Measurements from ENCODE around the gene RASGEF1C.
"Not testable (repeated sequence)": the region's sequence is repeated elsewhere in the genome, so short reads cannot be mapped to it uniquely, and the experiment has no call there.

RASGEF1C gene

DNA sequence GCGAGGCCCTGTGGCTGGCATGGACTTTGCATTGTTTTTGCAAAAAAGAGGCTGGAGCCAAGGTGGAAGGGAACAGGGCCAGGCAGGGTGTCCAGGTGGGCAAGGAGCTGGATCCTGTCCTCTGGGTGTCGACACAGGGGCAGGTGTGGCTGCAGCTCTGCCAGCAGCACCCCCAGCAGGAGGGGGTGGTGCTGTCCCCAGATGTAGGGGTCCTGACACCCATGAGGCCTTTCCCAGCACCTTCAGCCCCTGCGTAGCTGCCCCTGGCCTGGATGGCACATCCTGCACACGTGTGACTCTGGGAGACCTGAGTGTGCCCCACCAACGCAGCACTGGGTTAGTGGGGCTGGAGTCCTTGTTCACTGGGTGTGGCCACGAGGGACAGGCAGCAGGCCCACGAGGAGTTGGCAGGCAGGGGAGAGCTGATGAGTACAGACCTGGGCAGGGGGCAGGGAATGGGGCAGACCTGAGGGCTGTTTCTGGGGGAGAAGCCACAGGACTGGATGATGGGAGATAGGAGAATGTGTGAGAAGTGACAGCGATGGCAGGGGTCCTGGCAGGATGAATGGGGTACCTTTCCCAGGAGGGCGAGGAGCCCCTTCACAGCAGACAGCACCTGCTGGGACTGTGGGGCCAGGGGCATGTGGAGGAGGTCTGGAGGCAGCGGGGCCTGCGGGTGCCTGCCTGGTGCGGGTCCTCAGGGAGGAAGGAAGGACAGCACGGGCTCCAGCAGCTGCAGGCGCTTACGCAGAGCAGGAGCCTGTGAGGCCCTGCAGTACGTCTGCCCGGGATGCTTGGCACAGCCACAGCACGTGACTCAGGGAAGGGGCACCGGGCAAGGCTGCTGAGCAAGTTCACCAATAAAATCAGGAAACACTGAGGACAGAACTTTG lies 3.6 kb upstream of the RASGEF1C start:
- H3K4me2 ChIP-seq (ENCODE audit: low read length): no peak overlapping the region

DNA sequence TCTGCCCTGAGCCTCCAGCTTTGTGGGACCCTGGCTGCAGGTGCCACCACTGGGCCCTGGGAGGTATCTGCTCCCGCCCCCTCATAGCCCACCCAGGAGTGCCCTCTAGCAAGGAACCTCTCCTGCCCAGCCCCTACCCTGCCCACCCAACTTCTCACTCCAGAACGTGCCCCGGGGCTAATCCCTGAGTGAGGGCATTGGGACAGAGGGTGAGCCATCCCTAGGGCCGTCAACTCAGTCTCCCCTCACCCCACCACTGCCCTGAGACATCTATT lies 2.7 kb upstream of the RASGEF1C start:
- no peaks in the 10 kb centered on the region for H3K79me2 ChIP-seq (ENCODE audit: low read length)
- H3K9me3 ChIP-seq (ENCODE audit: insufficient read depth, low read length): no peaks in the 10 kb centered on the region
- H3K27ac ChIP-seq (ENCODE audit: low read length): no peak overlapping the region
- TF ChIP-seq, protein P1, sequence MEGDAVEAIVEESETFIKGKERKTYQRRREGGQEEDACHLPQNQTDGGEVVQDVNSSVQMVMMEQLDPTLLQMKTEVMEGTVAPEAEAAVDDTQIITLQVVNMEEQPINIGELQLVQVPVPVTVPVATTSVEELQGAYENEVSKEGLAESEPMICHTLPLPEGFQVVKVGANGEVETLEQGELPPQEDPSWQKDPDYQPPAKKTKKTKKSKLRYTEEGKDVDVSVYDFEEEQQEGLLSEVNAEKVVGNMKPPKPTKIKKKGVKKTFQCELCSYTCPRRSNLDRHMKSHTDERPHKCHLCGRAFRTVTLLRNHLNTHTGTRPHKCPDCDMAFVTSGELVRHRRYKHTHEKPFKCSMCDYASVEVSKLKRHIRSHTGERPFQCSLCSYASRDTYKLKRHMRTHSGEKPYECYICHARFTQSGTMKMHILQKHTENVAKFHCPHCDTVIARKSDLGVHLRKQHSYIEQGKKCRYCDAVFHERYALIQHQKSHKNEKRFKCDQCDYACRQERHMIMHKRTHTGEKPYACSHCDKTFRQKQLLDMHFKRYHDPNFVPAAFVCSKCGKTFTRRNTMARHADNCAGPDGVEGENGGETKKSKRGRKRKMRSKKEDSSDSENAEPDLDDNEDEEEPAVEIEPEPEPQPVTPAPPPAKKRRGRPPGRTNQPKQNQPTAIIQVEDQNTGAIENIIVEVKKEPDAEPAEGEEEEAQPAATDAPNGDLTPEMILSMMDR (IDR thresholded peaks at IDR 0.05; ENCODE audit: low read depth, low read length): no peak
- TF ChIP-seq EZH2phosphoT487 (IDR thresholded peaks at IDR 0.05; ENCODE audit: low read depth): no peak
- H3K9ac ChIP-seq (ENCODE audit: low read length): no peak overlapping the region
- no peaks in the 10 kb centered on the region for H4K20me1 ChIP-seq (ENCODE audit: insufficient read depth, low read length)
- no peak overlapping the region for H3K4me3 ChIP-seq (ENCODE audit: low read length)
- H3K36me3 ChIP-seq (replicated peaks; ENCODE audit: low read depth, low read length): no peaks in the 10 kb centered on the region
- no peak overlapping the region for H3K4me2 ChIP-seq (ENCODE audit: low read length)
- H2AFZ ChIP-seq (ENCODE audit: low read depth, low read length): no peak overlapping the region
- no peaks in the 10 kb centered on the region for H3K27me3 ChIP-seq (ENCODE audit: low read depth, low read length)
- H3K4me1 ChIP-seq (ENCODE audit: low read length): no peaks in the 10 kb centered on the region

More for the DNA sequence above, 3.6 kb upstream of the RASGEF1C start:
- Histone ChIP-seq H4K20me1 (ENCODE audit: insufficient read depth, low read length) (no peaks in the 10 kb centered on the region), H3K79me2 (ENCODE audit: low read length) (no peaks in the 10 kb centered on the region), H2AFZ (ENCODE audit: low read depth, low read length) (no peak overlapping the region), H3K9ac (ENCODE audit: low read length) (no peak overlapping the region), H3K4me3 (ENCODE audit: low read length) (no peak overlapping the region), H3K27me3 (ENCODE audit: low read depth, low read length) (no peaks in the 10 kb centered on the region), H3K36me3 (replicated peaks; ENCODE audit: low read depth, low read length) (no peaks in the 10 kb centered on the region), H3K27ac (ENCODE audit: low read length) (no peak overlapping the region), H3K9me3 (ENCODE audit: insufficient read depth, low read length) (no peaks in the 10 kb centered on the region), H3K4me1 (ENCODE audit: low read length) (no peaks in the 10 kb centered on the region)
- TF ChIP-seq EZH2phosphoT487 (IDR thresholded peaks at IDR 0.05; ENCODE audit: low read depth): no peak
- TF ChIP-seq, protein P1 (IDR thresholded peaks at IDR 0.05; ENCODE audit: low read depth, low read length): no peak

DNA sequence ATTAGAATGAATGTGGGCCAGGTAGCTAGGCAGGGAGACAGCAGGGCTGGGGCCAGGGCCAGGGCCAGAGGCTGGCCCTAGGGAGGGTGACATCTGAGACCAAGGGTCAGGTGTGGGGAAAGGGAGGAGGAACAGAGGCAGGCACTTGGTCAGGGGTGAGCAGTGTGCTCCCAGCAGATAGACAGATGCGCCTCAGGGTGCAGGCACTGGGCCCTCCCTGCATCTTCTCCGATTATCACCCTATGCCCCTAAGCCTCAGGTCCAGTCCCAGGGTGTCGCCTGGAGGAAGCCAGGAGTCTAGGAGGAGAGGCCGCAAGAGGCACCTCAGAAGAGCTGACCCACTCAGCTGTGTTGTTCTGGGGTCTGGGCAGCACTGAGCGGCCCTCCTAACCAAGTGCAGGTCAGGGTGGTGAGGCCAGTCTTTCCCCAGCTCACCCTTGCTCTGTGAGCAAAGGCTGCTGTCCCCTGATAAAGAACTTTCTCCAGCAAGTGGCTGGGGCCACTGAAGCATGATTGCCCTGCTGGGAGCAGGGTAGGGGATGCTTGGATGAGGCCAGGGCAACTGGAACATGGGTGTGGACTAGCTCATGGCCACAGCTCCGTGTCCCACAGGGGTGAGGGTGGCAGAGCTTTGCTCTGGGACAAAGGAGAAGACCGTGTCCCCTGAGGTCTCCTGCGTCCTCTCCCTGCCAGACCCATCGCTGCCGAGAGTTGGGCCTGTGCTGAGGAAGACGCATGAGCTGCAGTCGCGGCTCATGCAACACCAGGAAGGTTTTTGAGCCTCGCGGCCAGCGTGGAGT lies 2.1 kb upstream of the RASGEF1C start:
- Histone ChIP-seq H3K36me3 (replicated peaks; ENCODE audit: low read depth, low read length) (no peaks in the 10 kb centered on the region), H2AFZ (ENCODE audit: low read depth, low read length) (no peak overlapping the region), H3K4me3 (ENCODE audit: low read length) (no peak overlapping the region), H3K79me2 (ENCODE audit: low read length) (no peaks in the 10 kb centered on the region), H3K4me1 (ENCODE audit: low read length) (no peaks in the 10 kb centered on the region), H3K27ac (ENCODE audit: low read length) (no peak overlapping the region), H3K9me3 (ENCODE audit: insufficient read depth, low read length) (no peaks in the 10 kb centered on the region), H3K27me3 (ENCODE audit: low read depth, low read length) (no peaks in the 10 kb centered on the region), H4K20me1 (ENCODE audit: insufficient read depth, low read length) (no peaks in the 10 kb centered on the region), H3K4me2 (ENCODE audit: low read length) (no peak overlapping the region), H3K9ac (ENCODE audit: low read length) (no peak overlapping the region)
- TF ChIP-seq, protein P1 (IDR thresholded peaks at IDR 0.05; ENCODE audit: low read depth, low read length): no peak
- TF ChIP-seq EZH2phosphoT487 (IDR thresholded peaks at IDR 0.05; ENCODE audit: low read depth): no peak

DNA sequence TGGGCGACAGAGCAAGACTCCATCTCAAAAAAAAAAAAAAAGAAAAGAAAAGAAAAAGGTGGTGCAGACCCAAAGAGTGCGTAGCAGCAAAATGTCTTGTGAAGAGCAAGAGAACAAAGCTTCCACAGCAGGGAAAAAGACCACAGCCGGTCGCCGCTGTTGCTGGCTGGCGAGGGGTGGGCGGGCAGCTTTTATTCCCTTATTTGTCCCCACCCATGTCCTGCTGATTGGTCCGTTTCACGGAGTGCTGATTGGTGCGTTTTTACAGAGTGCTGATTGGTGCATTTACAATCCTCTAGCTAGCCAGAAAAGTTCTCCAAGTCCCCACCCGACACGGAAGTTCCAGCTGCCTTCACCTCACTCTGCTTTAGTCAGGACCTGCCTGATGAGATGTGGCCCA lies 1.1 kb upstream of the RASGEF1C start:
- H3K4me1 ChIP-seq (ENCODE audit: low read length); H3K27ac ChIP-seq (ENCODE audit: low read length); H3K27me3 ChIP-seq (ENCODE audit: low read depth, low read length); H2AFZ ChIP-seq (ENCODE audit: low read depth, low read length); H3K9ac ChIP-seq (ENCODE audit: low read length); H3K9me3 ChIP-seq (ENCODE audit: insufficient read depth, low read length); H3K4me3 ChIP-seq (ENCODE audit: low read length); H3K36me3 ChIP-seq (replicated peaks; ENCODE audit: low read depth, low read length); H4K20me1 ChIP-seq (ENCODE audit: insufficient read depth, low read length); H3K79me2 ChIP-seq (ENCODE audit: low read length); H3K4me2 ChIP-seq (ENCODE audit: low read length): not testable (repeated sequence)
